Measurements from ENCODE around the gene CCDC197. TPM values are rescaled to one million over a fixed set of nuclear protein-coding genes. Genes with fewer than 3 reads are reported as not detected.

CCDC197 gene
- total RNA-seq, 1 donor from 2014 or later, result not detected

DNA sequence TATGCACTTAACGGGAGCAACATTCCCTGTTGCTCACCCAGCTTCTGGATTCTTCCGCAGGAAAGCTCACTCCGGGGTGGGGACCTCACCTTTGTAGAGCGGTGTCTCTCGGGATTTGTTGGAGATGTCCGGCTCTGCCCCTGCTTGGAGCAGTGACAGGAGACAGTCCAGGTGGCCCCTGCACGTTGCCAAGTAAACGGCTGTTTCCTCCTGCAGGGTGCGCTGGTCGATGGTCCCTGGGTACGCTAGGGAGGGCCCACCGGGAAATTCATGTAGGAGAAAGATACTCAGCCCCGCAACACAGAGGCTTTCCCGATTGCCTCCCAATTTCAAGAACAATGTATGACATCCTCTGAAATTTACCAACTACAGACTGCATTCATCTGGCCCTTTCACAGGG, 43.8 kb upstream of the CCDC197 start:
- no peak for ATAC-seq
- H3K36me3 ChIP-seq, result no peaks in the 10 kb centered on the region
- H3K27ac ChIP-seq, result no peak overlapping the region
- no peak overlapping the region for H3K4me3 ChIP-seq
- peaks cover 27% of the 10 kb centered on the region for H3K4me1 ChIP-seq
- H3K27me3 ChIP-seq (ENCODE audit: low read depth), result no peaks in the 10 kb centered on the region
- no peak for DNase-seq
- no peaks in the 10 kb centered on the region for H3K9me3 ChIP-seq
- TF ChIP-seq, protein P1, sequence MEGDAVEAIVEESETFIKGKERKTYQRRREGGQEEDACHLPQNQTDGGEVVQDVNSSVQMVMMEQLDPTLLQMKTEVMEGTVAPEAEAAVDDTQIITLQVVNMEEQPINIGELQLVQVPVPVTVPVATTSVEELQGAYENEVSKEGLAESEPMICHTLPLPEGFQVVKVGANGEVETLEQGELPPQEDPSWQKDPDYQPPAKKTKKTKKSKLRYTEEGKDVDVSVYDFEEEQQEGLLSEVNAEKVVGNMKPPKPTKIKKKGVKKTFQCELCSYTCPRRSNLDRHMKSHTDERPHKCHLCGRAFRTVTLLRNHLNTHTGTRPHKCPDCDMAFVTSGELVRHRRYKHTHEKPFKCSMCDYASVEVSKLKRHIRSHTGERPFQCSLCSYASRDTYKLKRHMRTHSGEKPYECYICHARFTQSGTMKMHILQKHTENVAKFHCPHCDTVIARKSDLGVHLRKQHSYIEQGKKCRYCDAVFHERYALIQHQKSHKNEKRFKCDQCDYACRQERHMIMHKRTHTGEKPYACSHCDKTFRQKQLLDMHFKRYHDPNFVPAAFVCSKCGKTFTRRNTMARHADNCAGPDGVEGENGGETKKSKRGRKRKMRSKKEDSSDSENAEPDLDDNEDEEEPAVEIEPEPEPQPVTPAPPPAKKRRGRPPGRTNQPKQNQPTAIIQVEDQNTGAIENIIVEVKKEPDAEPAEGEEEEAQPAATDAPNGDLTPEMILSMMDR (IDR thresholded peaks at IDR 0.05), result no peak
- intact Hi-C loops (cut with DNase I), result no loop called here

DNA sequence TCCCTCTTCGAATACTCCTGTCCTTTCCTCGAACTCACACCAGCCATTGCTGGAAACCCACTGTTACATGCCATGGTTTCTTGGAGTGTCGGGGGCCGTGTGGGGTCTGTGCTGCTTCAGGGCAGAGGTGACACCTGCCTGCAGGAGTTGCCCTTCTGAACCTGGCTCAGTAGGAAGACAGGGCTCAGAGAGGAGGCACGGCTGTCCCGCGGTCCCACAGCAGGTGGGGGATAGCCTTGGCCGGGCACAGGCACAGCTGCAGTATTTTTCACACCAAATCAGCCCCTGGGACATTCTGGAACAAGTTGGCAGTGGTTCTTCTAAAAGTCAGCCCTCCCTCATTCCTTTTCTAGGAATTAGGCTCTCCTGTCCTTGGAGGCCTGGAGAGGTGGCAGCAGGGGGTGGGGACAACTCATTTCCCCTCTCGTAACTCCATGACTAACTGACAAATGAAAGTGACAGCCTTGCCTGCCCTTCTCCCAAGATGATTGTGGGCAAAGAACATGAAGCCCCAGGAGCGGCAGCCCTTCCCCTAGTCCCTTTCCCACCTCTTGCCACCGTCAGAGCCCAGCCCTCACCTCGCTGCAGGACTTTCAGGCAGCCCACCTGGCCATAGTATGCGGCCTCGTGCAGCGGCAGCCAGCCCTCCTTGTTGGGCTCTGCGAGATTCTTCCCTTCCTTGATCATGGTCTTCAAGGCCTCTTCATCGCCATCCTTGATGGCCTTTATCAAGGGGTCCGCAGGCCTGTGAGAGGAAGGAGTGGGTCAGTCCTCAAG, 43.2 kb upstream of the CCDC197 start:
- intact Hi-C loops (cut with DNase I), result no loop called here
- no peak overlapping the region for H3K27ac ChIP-seq
- no peaks in the 10 kb centered on the region for H3K9me3 ChIP-seq
- DNase-seq (peak; percentile 40), ATAC-seq (no peak)
- H3K4me1 ChIP-seq, result peaks cover 33% of the 10 kb centered on the region
- H3K36me3 ChIP-seq, result no peaks in the 10 kb centered on the region
- no peaks in the 10 kb centered on the region for H3K27me3 ChIP-seq (ENCODE audit: low read depth)
- TF ChIP-seq, protein P1 (IDR thresholded peaks at IDR 0.05), result no peak
- peak overlapping the region; percentile 6 for H3K4me3 ChIP-seq

DNA sequence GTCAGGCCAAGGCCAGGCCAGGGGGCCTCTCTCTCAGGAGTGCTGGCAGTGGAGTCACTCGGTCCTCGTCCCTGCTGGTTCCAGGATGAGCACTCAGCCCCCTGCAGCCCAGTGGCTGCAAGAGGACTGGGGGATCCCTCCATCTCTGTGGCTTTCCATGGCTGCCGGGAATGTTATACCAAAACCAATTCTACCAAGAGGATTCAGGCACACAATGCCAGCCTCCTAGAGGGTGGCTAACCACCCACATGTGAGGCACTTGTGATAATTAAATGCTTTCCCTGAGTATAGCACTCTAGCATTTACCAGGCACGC, 42.6 kb upstream of the CCDC197 start:
- no peaks in the 10 kb centered on the region for H3K36me3 ChIP-seq
- no peak overlapping the region for H3K27ac ChIP-seq
- TF ChIP-seq, protein P1 (IDR thresholded peaks at IDR 0.05), result no peak
- intact Hi-C loops (cut with DNase I), result no loop called here
- ATAC-seq (no peak), DNase-seq (peak; percentile 13)
- peak overlapping the region; percentile 6 for H3K4me3 ChIP-seq
- H3K4me1 ChIP-seq, result peaks cover 39% of the 10 kb centered on the region
- H3K9me3 ChIP-seq, result no peaks in the 10 kb centered on the region
- H3K27me3 ChIP-seq (ENCODE audit: low read depth), result no peaks in the 10 kb centered on the region

DNA sequence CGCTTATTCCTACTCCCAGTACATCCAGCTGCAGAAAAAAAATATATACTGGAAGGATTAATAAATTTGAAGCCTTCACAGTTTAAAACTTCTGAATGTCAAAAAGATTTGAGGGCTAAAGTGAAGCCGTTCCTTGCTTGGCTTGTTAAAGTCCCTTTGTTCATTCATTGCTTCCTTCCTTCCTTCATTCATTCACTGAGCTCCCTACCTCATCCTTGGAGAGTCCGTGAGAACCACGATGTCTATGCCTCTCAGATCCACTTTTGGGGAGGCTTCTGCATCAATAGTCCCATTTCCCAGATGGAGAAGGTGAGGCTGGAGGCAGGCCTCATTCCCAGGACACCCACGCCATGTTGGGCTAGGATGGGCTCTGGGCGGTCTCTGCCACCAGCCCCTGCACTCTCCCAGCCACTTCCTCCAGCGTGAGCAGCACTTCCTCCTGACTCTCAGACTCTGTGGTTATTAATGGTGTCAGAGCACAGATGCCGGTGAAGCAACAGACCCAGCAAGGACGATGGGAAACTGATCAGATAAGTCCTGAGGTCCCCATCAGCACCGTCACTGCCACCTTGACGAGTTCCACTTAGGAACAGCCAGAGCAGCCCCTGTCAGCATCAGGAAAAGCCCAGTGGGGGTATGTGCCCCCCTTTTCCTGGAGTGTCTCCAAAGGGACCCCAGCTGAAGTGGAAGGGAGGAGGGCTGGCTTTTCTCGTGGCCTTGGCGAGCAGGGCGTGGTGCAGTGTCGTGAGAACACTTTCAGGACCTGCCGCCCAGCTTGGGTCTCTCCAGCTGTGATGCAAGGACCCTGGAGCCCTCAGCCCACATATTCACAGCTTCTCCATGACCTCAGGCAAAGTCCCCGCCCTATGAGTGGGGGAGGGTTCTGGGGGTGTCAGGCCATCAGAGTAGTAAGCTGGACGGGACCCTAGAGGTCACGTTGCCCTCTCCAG, 41.9 kb upstream of the CCDC197 start:
- Histone ChIP-seq H3K36me3 (no peaks in the 10 kb centered on the region), H3K27me3 (ENCODE audit: low read depth) (no peaks in the 10 kb centered on the region), H3K9me3 (no peaks in the 10 kb centered on the region), H3K4me1 (peaks cover 46% of the 10 kb centered on the region), H3K4me3 (peak overlapping the region; percentile 32), H3K27ac (peak overlapping the region; percentile 75)
- ATAC-seq (peak; percentile 73 to 78), DNase-seq (peak; percentile 77)
- intact Hi-C loops (cut with DNase I), result no loop called here
- TF ChIP-seq, protein P1 (IDR thresholded peaks at IDR 0.05), result no peak

DNA sequence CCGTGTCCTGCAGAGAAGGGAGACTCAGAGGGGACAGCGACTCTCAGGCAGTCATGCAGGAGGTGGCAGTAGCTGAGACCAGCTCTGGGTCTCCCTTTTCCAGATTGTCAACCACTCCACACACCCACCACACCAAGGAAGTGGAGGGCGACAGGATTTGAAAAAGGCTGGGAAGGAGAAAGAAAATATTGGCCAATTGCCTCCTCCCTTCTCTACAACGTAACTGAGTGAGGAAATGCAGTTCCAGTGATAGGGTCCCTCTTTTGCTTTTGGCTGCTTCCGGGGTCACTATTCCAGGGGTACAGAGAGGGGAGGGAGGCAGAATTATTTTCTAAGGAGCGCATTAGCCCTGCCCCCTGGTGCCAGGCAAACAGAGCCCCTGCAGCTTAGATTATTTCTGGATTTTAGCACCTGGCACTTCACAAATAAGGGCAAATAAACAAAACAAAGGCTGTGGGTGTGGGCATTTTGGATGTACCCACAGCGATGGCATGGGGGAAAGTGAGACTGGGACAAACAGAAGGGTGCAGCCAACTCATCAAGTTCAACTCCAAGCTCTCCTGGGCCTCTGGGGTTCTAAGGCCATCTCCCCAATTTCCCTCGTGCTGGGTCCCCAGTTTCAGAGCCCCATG, 41.1 kb upstream of the CCDC197 start:
- peak overlapping the region; percentile 75 for H3K27ac ChIP-seq
- no peaks in the 10 kb centered on the region for H3K27me3 ChIP-seq (ENCODE audit: low read depth)
- no peaks in the 10 kb centered on the region for H3K9me3 ChIP-seq
- TF ChIP-seq, protein P1 (IDR thresholded peaks at IDR 0.05), result no peak
- ATAC-seq, result no peak
- no peak for DNase-seq
- peaks cover 52% of the 10 kb centered on the region for H3K4me1 ChIP-seq
- intact Hi-C loops (cut with DNase I), result no loop called here
- H3K4me3 ChIP-seq, result peak overlapping the region; percentile 32
- H3K36me3 ChIP-seq, result no peaks in the 10 kb centered on the region

All from lower lobe of right lung (tissue), 2 donors.